B cell (primary cell): ENCODE data around the gene LARGE1.

Source experiments
- EZH2 ChIP-seq: IDR thresholded peaks from 2 replicates; pipeline ENCODE4 v1.6.1; 2012; ENCODE audit warnings: borderline replicate concordance, low read depth, mild to moderate bottlenecking, moderate library complexity, low read length; ENCODE audit not compliant: insufficient read depth, poor library complexity, severe bottlenecking
- TF ChIP-seq, protein P1 (sequence below): fragments of 200-600 bp; IDR thresholded peaks from one replicate; pipeline ENCODE4 v1.8.0; 2022; ENCODE audit warnings: antibody characterized with exemption, mild to moderate bottlenecking

DNA sequence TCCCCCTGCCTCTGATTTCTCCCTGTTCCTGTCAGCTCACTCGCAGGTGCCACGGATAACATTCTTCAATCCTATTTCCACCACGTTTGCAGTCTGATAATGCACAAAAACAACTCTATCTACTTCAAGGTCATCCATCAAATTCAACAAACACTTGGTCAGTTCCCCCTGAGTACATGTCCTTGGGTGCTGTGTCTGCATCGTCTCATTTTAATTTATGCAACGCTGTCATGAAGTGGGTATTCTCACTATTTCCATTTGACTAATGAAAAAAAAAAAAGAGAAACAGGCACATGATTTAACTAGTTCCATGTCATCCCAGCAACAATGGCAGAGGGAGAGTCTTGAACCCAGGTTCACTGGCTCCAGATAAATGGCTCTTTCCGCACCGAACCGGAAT, 262.6 kb downstream of the LARGE1 start:
- TF ChIP-seq, protein P1, sequence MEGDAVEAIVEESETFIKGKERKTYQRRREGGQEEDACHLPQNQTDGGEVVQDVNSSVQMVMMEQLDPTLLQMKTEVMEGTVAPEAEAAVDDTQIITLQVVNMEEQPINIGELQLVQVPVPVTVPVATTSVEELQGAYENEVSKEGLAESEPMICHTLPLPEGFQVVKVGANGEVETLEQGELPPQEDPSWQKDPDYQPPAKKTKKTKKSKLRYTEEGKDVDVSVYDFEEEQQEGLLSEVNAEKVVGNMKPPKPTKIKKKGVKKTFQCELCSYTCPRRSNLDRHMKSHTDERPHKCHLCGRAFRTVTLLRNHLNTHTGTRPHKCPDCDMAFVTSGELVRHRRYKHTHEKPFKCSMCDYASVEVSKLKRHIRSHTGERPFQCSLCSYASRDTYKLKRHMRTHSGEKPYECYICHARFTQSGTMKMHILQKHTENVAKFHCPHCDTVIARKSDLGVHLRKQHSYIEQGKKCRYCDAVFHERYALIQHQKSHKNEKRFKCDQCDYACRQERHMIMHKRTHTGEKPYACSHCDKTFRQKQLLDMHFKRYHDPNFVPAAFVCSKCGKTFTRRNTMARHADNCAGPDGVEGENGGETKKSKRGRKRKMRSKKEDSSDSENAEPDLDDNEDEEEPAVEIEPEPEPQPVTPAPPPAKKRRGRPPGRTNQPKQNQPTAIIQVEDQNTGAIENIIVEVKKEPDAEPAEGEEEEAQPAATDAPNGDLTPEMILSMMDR, result no peak
- no peak for TF ChIP-seq EZH2
